Caki2 (cell line): Measurements from ENCODE around the gene CLEC1B. TPM values are rescaled to one million over a fixed set of nuclear protein-coding genes. Genes with fewer than 3 reads are reported as not detected.

Experiments used
- total RNA-seq: library from RNA; depleted of rRNA; stranded (reverse); fragments of >200 nt; shearing (Covaris generic); gene quantifications from 2 replicates; pipeline ENCODE4 v1.2.3, GENCODE V29; 2014; ENCODE audit warnings: low replicate concordance; rRNA removed

The CLEC1B gene
- total RNA-seq, 1 experiment from 2014 or later: not detected

Other genes starting within 250 kb of the CLEC1B start
- gene CD69, start 238.2 kb downstream of the CLEC1B start, total RNA-seq: 0.71 and 4.1 TPM in 2 replicates
- gene KLRF1, start 171.6 kb downstream of the CLEC1B start, total RNA-seq: 1.2 TPM in 1 of 2 replicates, not detected in the other
- gene CLEC2B, start 129.8 kb downstream of the CLEC1B start, total RNA-seq: 4.7 and 11.5 TPM in 2 replicates
- not detected in 2 replicates for gene KLRF2, start 117.6 kb downstream of the CLEC1B start, total RNA-seq
- gene CLEC2A, start 66.8 kb downstream of the CLEC1B start, total RNA-seq: not detected in 2 replicates
- gene CLEC12A, start 27.7 kb downstream of the CLEC1B start, total RNA-seq: not detected in 2 replicates
- gene CLEC12B, start 11.5 kb upstream of the CLEC1B start, total RNA-seq: not detected in 2 replicates
- gene CLEC9A, start 31.6 kb upstream of the CLEC1B start, total RNA-seq: not detected in 2 replicates
- gene CLEC1A, start 99.9 kb upstream of the CLEC1B start, total RNA-seq: not detected in 2 replicates
- gene CLEC7A, start 131.1 kb upstream of the CLEC1B start, total RNA-seq: not detected in 2 replicates
- not detected in 2 replicates for gene OLR1, start 173.0 kb upstream of the CLEC1B start, total RNA-seq
- 2.8 TPM in 1 of 2 replicates, not detected in the other for gene TMEM52B, start 179.9 kb upstream of the CLEC1B start, total RNA-seq
- 83.6 and 160 TPM in 2 replicates for gene GABARAPL1, start 213.8 kb upstream of the CLEC1B start, total RNA-seq